HG03342 (cell line): ENCODE measurements around the gene KPNA6.
A peak's percentile ranks its signal among the peaks of the same experiment; 100 is the strongest.
"Not testable (repeated sequence)": the region's sequence is repeated elsewhere in the genome, so short reads cannot be mapped to it uniquely, and the experiment has no call there.

Experiments
- ATAC-seq: cut with Tn5 transposase; IDR thresholded peaks from one replicate; pipeline ENCODE4 v1.9.1; 2021; ENCODE audit warnings: mild to moderate bottlenecking, moderate library complexity; ENCODE audit not compliant: unreplicated experiment

Gene KPNA6

DNA sequence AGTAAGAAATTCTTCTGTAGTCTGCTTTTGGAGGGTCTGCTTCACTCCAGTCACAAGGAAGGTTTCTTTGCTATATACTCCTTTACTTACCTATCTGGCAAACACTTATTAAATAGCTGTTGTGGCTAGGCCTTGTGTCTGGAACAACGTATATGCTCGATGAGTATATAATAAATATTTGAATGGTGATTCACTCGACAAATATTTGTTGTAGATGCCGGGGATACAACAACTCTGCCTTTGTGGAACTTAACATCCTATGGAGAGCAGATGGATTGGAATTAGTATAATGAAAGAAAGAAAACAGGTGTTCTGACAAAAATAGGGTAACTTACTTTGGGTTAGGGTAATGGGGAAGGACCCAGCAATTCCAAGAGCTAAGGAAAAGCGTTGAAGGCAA lies 31.1 kb downstream of the KPNA6 start:
- no peak for ATAC-seq

- ATAC-seq, result no peak
Observed at GRCh38 chr1:32142446-32143301, 34.8 kb downstream of the KPNA6 start.

- ATAC-seq, result not testable (repeated sequence)
Observed at GRCh38 chr1:32143302-32143695, 35.4 kb downstream of the KPNA6 start.

- no peak for ATAC-seq
Observed at GRCh38 chr1:32144033-32144432, 36.2 kb downstream of the KPNA6 start.

DNA sequence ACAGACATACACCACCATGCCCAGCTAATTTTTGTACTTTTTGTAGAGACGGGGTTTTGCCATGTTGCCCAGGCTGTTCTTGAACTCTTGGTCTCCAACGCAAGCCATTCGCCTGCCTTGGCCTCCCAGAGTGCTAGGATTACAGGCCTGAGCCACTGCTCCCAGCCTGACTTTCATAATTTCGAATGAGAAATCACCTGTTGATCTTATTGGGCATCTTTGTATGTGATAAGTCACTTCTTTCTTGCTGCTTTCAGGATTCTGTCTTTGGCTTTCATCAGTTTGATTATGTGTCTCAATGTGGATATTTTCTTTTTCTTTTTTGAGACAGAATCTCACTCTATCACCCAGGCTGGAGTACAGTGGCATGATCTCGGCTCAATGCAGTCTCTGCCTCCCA lies 39.9 kb downstream of the KPNA6 start:
- not testable (repeated sequence) for ATAC-seq

DNA sequence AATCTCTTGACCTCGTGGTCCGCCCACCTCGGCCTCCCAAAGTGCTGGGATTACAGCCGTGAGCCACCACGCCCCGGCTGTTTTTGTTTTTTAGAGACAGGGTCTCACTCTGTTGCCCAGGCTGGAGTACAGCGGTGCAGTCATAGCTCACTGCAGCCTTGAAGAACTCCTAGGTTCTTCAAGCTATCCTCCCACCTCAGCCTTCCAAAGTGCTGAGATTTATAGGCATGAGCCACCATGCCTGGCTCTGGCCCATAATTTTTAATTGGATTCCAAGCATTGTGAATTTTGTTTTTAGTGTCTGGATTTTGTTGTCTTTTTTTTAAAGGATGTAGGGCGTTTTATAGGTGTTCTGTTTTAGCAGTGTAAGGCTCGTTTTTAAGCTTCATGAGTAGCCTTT lies 43.0 kb downstream of the KPNA6 start:
- no peak for ATAC-seq

GRCh38 chr1:32151319-32151787 lies 43.5 kb downstream of the KPNA6 start:
- no peak for ATAC-seq

DNA sequence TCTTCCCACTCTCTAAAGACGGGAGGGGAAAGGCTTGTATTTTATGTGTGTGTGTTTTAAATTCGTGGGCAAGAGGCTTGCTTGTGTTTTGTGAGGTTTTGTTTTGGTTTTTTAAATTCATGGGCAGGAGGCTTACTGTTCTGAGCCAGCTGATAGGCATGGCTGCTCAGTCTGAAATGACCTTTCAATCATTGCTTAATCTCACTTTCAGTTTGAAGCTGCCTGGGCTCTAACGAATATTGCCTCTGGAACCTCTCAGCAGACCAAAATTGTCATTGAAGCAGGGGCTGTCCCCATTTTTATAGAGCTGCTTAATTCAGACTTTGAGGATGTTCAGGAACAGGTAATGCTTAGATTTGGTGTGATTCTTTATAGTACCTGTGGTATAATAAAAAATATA lies 51.3 kb downstream of the KPNA6 start:
- no peak for ATAC-seq

DNA sequence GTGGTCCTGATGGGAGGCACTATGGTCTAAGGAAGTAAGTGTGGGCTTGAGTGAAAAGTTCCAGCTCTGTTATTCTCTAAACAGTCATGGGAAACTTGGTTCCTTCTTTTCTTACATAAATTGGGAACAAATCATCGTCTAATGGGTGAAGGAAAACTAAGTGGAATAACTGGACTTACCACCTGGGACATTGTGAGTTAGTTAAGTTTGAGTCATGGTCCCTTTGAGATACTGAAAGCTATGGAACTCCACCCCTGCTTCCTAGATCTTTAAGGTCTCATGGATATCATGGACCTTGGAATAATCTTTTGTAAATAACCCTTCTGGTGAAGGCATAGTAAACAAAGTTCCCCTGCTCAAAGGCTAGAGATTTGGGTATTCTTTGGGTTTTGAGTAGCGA lies 55.5 kb downstream of the KPNA6 start:
- no peak for ATAC-seq

DNA sequence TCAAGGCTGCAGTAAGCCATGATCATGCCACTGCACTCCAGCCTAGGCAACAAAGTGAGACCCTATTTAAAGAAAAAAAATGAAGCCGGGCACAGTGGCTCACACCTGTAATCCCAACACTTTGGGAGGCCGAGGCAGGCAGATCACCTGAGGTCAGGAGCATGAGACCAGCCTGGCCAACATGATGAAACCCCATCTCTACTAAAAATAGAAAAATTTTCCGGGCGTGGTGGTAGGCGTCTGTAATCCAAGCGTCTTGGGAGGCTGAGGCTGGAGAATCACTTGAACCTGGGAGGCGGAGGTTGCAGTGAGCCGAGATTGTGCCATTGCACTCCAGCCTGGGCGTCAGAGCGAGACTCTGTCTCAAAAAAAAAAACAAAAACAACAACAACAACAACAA lies 57.8 kb downstream of the KPNA6 start:
- not testable (repeated sequence) for ATAC-seq

DNA sequence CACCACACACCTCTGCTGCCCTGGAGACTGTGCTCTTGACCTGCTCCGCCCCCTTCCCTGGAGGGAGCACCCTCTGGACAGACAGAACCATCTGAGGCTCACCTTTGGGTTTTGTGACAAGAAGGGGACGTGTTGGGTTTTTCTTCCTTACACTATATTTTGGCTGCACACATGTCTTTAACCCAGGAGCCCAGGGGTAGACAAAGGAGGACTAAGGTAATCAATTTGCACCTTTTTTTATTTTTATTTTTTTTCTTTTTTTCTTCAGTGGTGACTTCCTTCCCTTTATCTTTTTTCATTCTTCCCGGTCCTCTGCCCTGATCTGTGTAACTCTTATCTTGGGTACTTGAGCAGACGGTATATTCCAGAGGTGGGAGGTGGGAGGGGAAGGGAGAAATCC lies 63.1 kb downstream of the KPNA6 start:
- no peak for ATAC-seq

- ATAC-seq, result no peak
Observed at GRCh38 chr1:32172621-32173245, 64.9 kb downstream of the KPNA6 start.

GRCh38 chr1:32178380-32179192 lies 70.7 kb downstream of the KPNA6 start:
- ATAC-seq, result no peak

DNA sequence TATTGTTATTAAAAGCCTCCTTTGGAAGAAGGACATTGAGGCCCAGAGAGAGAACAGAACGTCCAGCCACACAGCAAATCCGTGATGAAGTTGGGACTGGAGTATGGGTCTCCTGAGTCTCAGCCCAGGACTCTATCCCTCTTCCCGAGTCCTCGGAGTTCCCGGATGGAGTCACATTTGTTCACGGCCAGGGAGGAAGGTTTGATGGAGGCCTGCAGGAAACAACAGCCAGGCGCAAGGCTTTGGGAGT lies 71.3 kb downstream of the KPNA6 start:
- ATAC-seq, result no peak

GRCh38 chr1:32179443-32180185 lies 71.8 kb downstream of the KPNA6 start, which contains the start of gene TXLNA:
Gene TXLNA, plus strand, starts transcription at chr1:32179675. Its CDS starts 671 bp downstream, at chr1:32180346.
- ATAC-seq, result peak; percentile 80

DNA sequence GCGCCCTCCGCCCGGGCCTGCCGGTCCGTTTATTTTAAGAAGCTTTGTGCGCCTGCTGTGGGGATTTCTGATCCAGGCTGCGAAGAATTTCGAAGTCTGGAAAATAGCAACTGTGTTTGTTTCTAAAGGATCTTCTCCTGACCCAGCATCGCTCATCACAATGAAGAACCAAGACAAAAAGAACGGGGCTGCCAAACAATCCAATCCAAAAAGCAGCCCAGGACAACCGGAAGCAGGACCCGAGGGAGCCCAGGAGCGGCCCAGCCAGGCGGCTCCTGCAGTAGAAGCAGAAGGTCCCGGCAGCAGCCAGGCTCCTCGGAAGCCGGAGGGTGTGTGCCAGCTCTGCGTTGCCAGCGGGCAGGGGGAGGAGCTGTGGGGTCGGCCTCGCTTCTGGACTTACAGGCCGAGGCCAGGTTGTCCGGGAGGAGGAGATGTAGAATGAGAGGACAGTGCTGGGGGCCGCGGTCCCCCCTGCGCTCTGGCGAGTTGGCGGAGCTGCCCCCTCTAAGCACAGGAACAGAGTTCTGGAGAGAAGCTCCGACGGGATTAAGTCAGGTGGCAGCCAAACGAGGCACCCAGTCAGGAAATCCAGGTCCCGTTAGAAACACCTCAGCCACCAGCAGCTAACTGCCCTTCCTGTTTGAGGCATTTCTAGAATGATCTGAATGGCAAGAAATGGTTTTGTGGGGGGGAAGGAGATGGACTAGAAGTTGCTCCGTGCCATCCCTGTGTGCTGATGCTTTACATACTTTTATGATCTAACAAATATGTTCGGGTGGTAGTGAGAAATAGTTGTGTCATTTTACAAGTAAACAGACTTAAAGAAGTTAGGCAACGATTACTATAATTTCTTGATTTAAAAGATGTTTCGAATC lies 72.6 kb downstream of the KPNA6 start:
- no peak for ATAC-seq

GRCh38 chr1:32181065-32181464 lies 73.2 kb downstream of the KPNA6 start:
- ATAC-seq, result no peak

GRCh38 chr1:32181563-32181962 lies 73.7 kb downstream of the KPNA6 start:
- ATAC-seq, result no peak

- no peak for ATAC-seq
Observed at GRCh38 chr1:32182060-32182459, 74.2 kb downstream of the KPNA6 start.

- ATAC-seq, result no peak
Observed at GRCh38 chr1:32184650-32185049, 76.8 kb downstream of the KPNA6 start.
